ENCODE results near the gene CC2D2A.
A peak's percentile ranks its signal among the peaks of the same experiment; 100 is the strongest.

CC2D2A gene

GRCh38 chr4:15469402-15470127, at the start of gene CC2D2A:
CC2D2A (plus strand) TSS chr4:15469882; CDS start chr4:15475933, 6,051 bp downstream.
- H3K9me3 ChIP-seq (ENCODE audit: low read length): no peaks in the 10 kb centered on the region
- H3K27ac ChIP-seq (ENCODE audit: low read depth, low read length): peak within 1 kb of the TSS; percentile 81
- H3K27me3 ChIP-seq (ENCODE audit: control insufficient read depth in 1 of 2, insufficient read depth in 2 of 2, low read length in 2 of 2): no peaks in the 10 kb centered on the region
- peak within 1 kb of the TSS; percentile 70 for H3K9ac ChIP-seq (ENCODE audit: low read length)
- H3K36me3 ChIP-seq (ENCODE audit: insufficient read depth, low read length): no peaks in the 10 kb centered on the region
- peak within 1 kb of the TSS; percentile 28 to 97 for H3K4me3 ChIP-seq (ENCODE audit: low read depth in 1 of 2, low read length in 2 of 2)
- H3K4me1 ChIP-seq (ENCODE audit: insufficient read depth, low read length): peaks cover 32% of the 10 kb centered on the region

GRCh38 chr4:15420642-15421041, 49.0 kb upstream of the CC2D2A start:
- H3K36me3 ChIP-seq (ENCODE audit: insufficient read depth, low read length): no peaks in the 10 kb centered on the region

GRCh38 chr4:15423285-15423711, 46.4 kb upstream of the CC2D2A start:
- Histone ChIP-seq H3K36me3 (ENCODE audit: insufficient read depth, low read length) (no peaks in the 10 kb centered on the region), H3K4me3 (ENCODE audit: low read depth in 1 of 2, low read length in 2 of 2) (no peak overlapping the region), H3K27me3 (ENCODE audit: control insufficient read depth in 1 of 2, insufficient read depth in 2 of 2, low read length in 2 of 2) (no peaks in the 10 kb centered on the region), H3K27ac (ENCODE audit: low read depth, low read length) (no peak overlapping the region), H3K4me1 (ENCODE audit: insufficient read depth, low read length) (peaks cover 23% of the 10 kb centered on the region), H3K9ac (ENCODE audit: low read length) (no peak overlapping the region), H3K9me3 (ENCODE audit: low read length) (no peaks in the 10 kb centered on the region)

More at GRCh38 chr4:15420642-15421041, 49.0 kb upstream of the CC2D2A start:
- H3K27me3 ChIP-seq (ENCODE audit: control insufficient read depth in 1 of 2, insufficient read depth in 2 of 2, low read length in 2 of 2): no peaks in the 10 kb centered on the region
- H3K9ac ChIP-seq (ENCODE audit: low read length): no peak overlapping the region
- H3K4me1 ChIP-seq (ENCODE audit: insufficient read depth, low read length): peaks cover 28% of the 10 kb centered on the region
- no peak overlapping the region for H3K4me3 ChIP-seq (ENCODE audit: low read depth in 1 of 2, low read length in 2 of 2)
- H3K9me3 ChIP-seq (ENCODE audit: low read length): no peaks in the 10 kb centered on the region
- no peak overlapping the region for H3K27ac ChIP-seq (ENCODE audit: low read depth, low read length)

- Histone ChIP-seq H3K9ac (ENCODE audit: low read length) (no peak overlapping the region), H3K4me1 (ENCODE audit: insufficient read depth, low read length) (peaks cover 19% of the 10 kb centered on the region), H3K9me3 (ENCODE audit: low read length) (no peaks in the 10 kb centered on the region), H3K36me3 (ENCODE audit: insufficient read depth, low read length) (no peaks in the 10 kb centered on the region), H3K27me3 (ENCODE audit: control insufficient read depth in 1 of 2, insufficient read depth in 2 of 2, low read length in 2 of 2) (no peaks in the 10 kb centered on the region), H3K27ac (ENCODE audit: low read depth, low read length) (no peak overlapping the region), H3K4me3 (ENCODE audit: low read depth in 1 of 2, low read length in 2 of 2) (no peak overlapping the region)
Observed at GRCh38 chr4:15425520-15425919, 44.2 kb upstream of the CC2D2A start.

- Histone ChIP-seq H3K9me3 (ENCODE audit: low read length) (no peaks in the 10 kb centered on the region), H3K4me3 (ENCODE audit: low read depth in 1 of 2, low read length in 2 of 2) (no peak overlapping the region), H3K4me1 (ENCODE audit: insufficient read depth, low read length) (peaks cover 19% of the 10 kb centered on the region), H3K27ac (ENCODE audit: low read depth, low read length) (peak overlapping the region; percentile 8), H3K27me3 (ENCODE audit: control insufficient read depth in 1 of 2, insufficient read depth in 2 of 2, low read length in 2 of 2) (no peaks in the 10 kb centered on the region), H3K9ac (ENCODE audit: low read length) (no peak overlapping the region), H3K36me3 (ENCODE audit: insufficient read depth, low read length) (no peaks in the 10 kb centered on the region)
Observed at GRCh38 chr4:15427161-15427560, 42.5 kb upstream of the CC2D2A start.

- Histone ChIP-seq H3K4me1 (ENCODE audit: insufficient read depth, low read length) (peaks cover 19% of the 10 kb centered on the region), H3K27me3 (ENCODE audit: control insufficient read depth in 1 of 2, insufficient read depth in 2 of 2, low read length in 2 of 2) (no peaks in the 10 kb centered on the region), H3K9me3 (ENCODE audit: low read length) (no peaks in the 10 kb centered on the region), H3K9ac (ENCODE audit: low read length) (no peak within 1 kb of the TSS), H3K27ac (ENCODE audit: low read depth, low read length) (peak within 1 kb of the TSS; percentile 8), H3K36me3 (ENCODE audit: insufficient read depth, low read length) (no peaks in the 10 kb centered on the region), H3K4me3 (ENCODE audit: low read depth in 1 of 2, low read length in 2 of 2) (no peak within 1 kb of the TSS)
Observed at GRCh38 chr4:15427701-15428100, 42.0 kb upstream of the CC2D2A start, which contains the start of gene C1QTNF7. C1QTNF7 (plus strand) TSS chr4:15428033; CDS start chr4:15435744, 7,711 bp downstream.

- Histone ChIP-seq H3K4me1 (ENCODE audit: insufficient read depth, low read length) (peaks cover 19% of the 10 kb centered on the region), H3K27me3 (ENCODE audit: control insufficient read depth in 1 of 2, insufficient read depth in 2 of 2, low read length in 2 of 2) (no peaks in the 10 kb centered on the region), H3K9ac (ENCODE audit: low read length) (no peak overlapping the region), H3K4me3 (ENCODE audit: low read depth in 1 of 2, low read length in 2 of 2) (no peak overlapping the region), H3K27ac (ENCODE audit: low read depth, low read length) (no peak overlapping the region), H3K9me3 (ENCODE audit: low read length) (no peaks in the 10 kb centered on the region), H3K36me3 (ENCODE audit: insufficient read depth, low read length) (no peaks in the 10 kb centered on the region)
Observed at GRCh38 chr4:15428611-15429010, 41.1 kb upstream of the CC2D2A start.

- H3K9me3 ChIP-seq (ENCODE audit: low read length): no peaks in the 10 kb centered on the region
- H3K27ac ChIP-seq (ENCODE audit: low read depth, low read length): no peak overlapping the region
- H3K9ac ChIP-seq (ENCODE audit: low read length): no peak overlapping the region
- peaks cover 7% of the 10 kb centered on the region for H3K4me1 ChIP-seq (ENCODE audit: insufficient read depth, low read length)
- H3K27me3 ChIP-seq (ENCODE audit: control insufficient read depth in 1 of 2, insufficient read depth in 2 of 2, low read length in 2 of 2): no peaks in the 10 kb centered on the region
- no peak overlapping the region for H3K4me3 ChIP-seq (ENCODE audit: low read depth in 1 of 2, low read length in 2 of 2)
- no peaks in the 10 kb centered on the region for H3K36me3 ChIP-seq (ENCODE audit: insufficient read depth, low read length)
Observed at GRCh38 chr4:15434091-15434490, 35.6 kb upstream of the CC2D2A start.

- H3K36me3 ChIP-seq (ENCODE audit: insufficient read depth, low read length): no peaks in the 10 kb centered on the region
- H3K4me3 ChIP-seq (ENCODE audit: low read depth in 1 of 2, low read length in 2 of 2): no peak overlapping the region
- H3K9me3 ChIP-seq (ENCODE audit: low read length): no peaks in the 10 kb centered on the region
- no peak overlapping the region for H3K27ac ChIP-seq (ENCODE audit: low read depth, low read length)
- no peaks in the 10 kb centered on the region for H3K27me3 ChIP-seq (ENCODE audit: control insufficient read depth in 1 of 2, insufficient read depth in 2 of 2, low read length in 2 of 2)
- H3K4me1 ChIP-seq (ENCODE audit: insufficient read depth, low read length): peaks cover 7% of the 10 kb centered on the region
- no peak overlapping the region for H3K9ac ChIP-seq (ENCODE audit: low read length)
Observed at GRCh38 chr4:15434676-15435075, 35.0 kb upstream of the CC2D2A start.

GRCh38 chr4:15436513-15436912, 33.2 kb upstream of the CC2D2A start:
- H3K27ac ChIP-seq (ENCODE audit: low read depth, low read length): no peak overlapping the region
- no peak overlapping the region for H3K4me3 ChIP-seq (ENCODE audit: low read depth in 1 of 2, low read length in 2 of 2)
- no peaks in the 10 kb centered on the region for H3K36me3 ChIP-seq (ENCODE audit: insufficient read depth, low read length)
- H3K4me1 ChIP-seq (ENCODE audit: insufficient read depth, low read length): peaks cover 7% of the 10 kb centered on the region
- no peak overlapping the region for H3K9ac ChIP-seq (ENCODE audit: low read length)
- H3K27me3 ChIP-seq (ENCODE audit: control insufficient read depth in 1 of 2, insufficient read depth in 2 of 2, low read length in 2 of 2): no peaks in the 10 kb centered on the region
- no peaks in the 10 kb centered on the region for H3K9me3 ChIP-seq (ENCODE audit: low read length)

GRCh38 chr4:15438939-15439524, 30.6 kb upstream of the CC2D2A start:
- no peaks in the 10 kb centered on the region for H3K36me3 ChIP-seq (ENCODE audit: insufficient read depth, low read length)
- no peak overlapping the region for H3K27ac ChIP-seq (ENCODE audit: low read depth, low read length)
- no peak overlapping the region for H3K9ac ChIP-seq (ENCODE audit: low read length)
- H3K9me3 ChIP-seq (ENCODE audit: low read length): no peaks in the 10 kb centered on the region
- H3K27me3 ChIP-seq (ENCODE audit: control insufficient read depth in 1 of 2, insufficient read depth in 2 of 2, low read length in 2 of 2): no peaks in the 10 kb centered on the region
- peaks cover 7% of the 10 kb centered on the region for H3K4me1 ChIP-seq (ENCODE audit: insufficient read depth, low read length)
- no peak overlapping the region for H3K4me3 ChIP-seq (ENCODE audit: low read depth in 1 of 2, low read length in 2 of 2)

Measured in muscle layer of colon (tissue), 2 donors.